Colonic mucosa (tissue), 4 donors: ENCODE measurements around the gene CARD11. TPM values are rescaled to one million over a fixed set of nuclear protein-coding genes. Genes with fewer than 3 reads are reported as not detected.

Source experiments
- DNase-seq: peaks from one replicate; pipeline ENCODE4 v3.0.0-alpha.2; 2020
- H3K27ac ChIP-seq: fragments of 200-600 bp; one replicate; pipeline ENCODE4 v1.8.0; 2021
- H3K27me3 ChIP-seq: fragments of 200-600 bp; one replicate; pipeline ENCODE4 v1.8.0; 2021
- H3K36me3 ChIP-seq: fragments of 200-600 bp; one replicate; pipeline ENCODE4 v1.8.0; 2021
- H3K4me1 ChIP-seq: fragments of 200-600 bp; one replicate; pipeline ENCODE4 v1.8.0; 2021; ENCODE audit warnings: mild to moderate bottlenecking
- H3K4me3 ChIP-seq: fragments of 200-600 bp; one replicate; pipeline ENCODE4 v1.8.0; 2021
- H3K9ac ChIP-seq, 2 donors: one replicate each; pipeline ENCODE4 v1.7.0; 2013; ENCODE audit warnings: control low read depth in 2 of 2, low read depth in 2 of 2, low read length in 2 of 2
- H3K9me3 ChIP-seq: fragments of 200-600 bp; one replicate; pipeline ENCODE4 v1.8.0; 2021
- intact Hi-C: fragments of 100-400 bp; cut with DNase I; formaldehyde crosslinking; loops from one replicate; pipeline ENCODE4 v1.14.1; 2022
- total RNA-seq, 2 donors: library from RNA; stranded (reverse); fragmentation: NEBNext Ultra II Directional in 1 of 2; extraction: Animal tissue kit (Norgen Biotek cat#: 25700) in 1 of 2; gene quantifications; one replicate each; pipeline ENCODE4 v1.2.1, GENCODE V29; 2021
- TF ChIP-seq, protein P1 (sequence below): fragments of 200-600 bp; IDR thresholded peaks from one replicate; pipeline ENCODE4 v1.8.0; 2022; ENCODE audit warnings: antibody characterized with exemption, mild to moderate bottlenecking
- donor health status: healthy.
- donor health status: DM: no; HTN: no; CAD: no.
- donor health status: DM: no; HTN: no; CAD: no.

The CARD11 gene
- total RNA-seq, 2 donors from 2014 or later = 1.8 to 5.0 TPM

DNA sequence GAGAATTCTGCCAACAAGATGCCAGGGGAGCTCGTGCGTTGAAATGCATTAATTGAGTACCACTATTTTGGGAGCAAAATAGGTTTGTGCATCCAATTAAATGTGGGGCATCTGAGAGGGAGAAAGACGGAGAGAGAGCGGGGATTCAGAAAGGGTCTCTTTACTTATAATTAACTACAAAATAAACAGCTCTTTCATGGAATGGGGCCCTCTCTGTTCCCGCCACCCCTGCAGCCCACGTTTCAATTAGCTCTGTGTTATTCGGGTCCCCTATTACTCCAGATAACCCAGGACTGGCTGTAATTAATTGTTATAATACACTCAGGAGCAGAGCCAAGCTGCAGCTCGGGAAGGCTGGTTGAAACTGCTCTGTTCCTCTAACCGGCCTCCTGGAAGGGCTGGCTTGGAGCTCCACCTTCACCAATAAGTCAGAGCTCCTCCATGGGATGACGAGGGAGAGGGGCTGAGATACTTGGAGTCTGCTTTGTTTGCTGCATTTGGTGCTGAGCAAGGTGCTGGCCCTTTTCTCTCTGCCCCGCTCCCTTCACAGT is 67.8 kb downstream of the CARD11 start:
- no peak overlapping the region for H3K9ac ChIP-seq
- TF ChIP-seq, protein P1, sequence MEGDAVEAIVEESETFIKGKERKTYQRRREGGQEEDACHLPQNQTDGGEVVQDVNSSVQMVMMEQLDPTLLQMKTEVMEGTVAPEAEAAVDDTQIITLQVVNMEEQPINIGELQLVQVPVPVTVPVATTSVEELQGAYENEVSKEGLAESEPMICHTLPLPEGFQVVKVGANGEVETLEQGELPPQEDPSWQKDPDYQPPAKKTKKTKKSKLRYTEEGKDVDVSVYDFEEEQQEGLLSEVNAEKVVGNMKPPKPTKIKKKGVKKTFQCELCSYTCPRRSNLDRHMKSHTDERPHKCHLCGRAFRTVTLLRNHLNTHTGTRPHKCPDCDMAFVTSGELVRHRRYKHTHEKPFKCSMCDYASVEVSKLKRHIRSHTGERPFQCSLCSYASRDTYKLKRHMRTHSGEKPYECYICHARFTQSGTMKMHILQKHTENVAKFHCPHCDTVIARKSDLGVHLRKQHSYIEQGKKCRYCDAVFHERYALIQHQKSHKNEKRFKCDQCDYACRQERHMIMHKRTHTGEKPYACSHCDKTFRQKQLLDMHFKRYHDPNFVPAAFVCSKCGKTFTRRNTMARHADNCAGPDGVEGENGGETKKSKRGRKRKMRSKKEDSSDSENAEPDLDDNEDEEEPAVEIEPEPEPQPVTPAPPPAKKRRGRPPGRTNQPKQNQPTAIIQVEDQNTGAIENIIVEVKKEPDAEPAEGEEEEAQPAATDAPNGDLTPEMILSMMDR = no peak
- DNase-seq = no peak
- no peaks in the 10 kb centered on the region for H3K36me3 ChIP-seq
- no peak overlapping the region for H3K4me3 ChIP-seq
- H3K27me3 ChIP-seq = no peaks in the 10 kb centered on the region
- intact Hi-C loops = no loop called here
- H3K4me1 ChIP-seq = no peaks in the 10 kb centered on the region
- no peaks in the 10 kb centered on the region for H3K9me3 ChIP-seq
- no peak overlapping the region for H3K27ac ChIP-seq

- no peaks in the 10 kb centered on the region for H3K9me3 ChIP-seq
- DNase-seq = no peak
- TF ChIP-seq, protein P1 = no peak
- no peak overlapping the region for H3K4me3 ChIP-seq
- intact Hi-C loops = no loop called here
- H3K36me3 ChIP-seq = no peaks in the 10 kb centered on the region
- no peaks in the 10 kb centered on the region for H3K27me3 ChIP-seq
- H3K4me1 ChIP-seq = no peaks in the 10 kb centered on the region
- H3K9ac ChIP-seq = no peak overlapping the region
- H3K27ac ChIP-seq = no peak overlapping the region
These were observed 69.4 kb downstream of the CARD11 start for GRCh38 chr7:2974093-2974819.

DNA sequence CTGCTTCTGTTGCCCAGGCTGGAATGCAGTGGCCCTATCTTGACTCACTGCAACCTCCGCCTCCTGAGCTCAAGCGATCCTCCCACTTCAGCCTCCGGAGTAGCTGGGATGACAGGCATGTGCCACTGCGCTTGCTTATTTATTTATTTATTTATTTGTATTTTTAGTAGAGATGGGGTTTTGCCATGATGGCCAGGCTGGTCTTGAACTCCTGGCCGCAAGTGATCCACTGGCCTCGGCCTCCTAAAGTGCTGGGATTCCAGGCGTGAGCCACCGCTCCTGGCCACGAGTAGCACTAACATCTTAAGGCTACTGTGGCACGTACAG is 70.9 kb downstream of the CARD11 start:
- Histone ChIP-seq H3K36me3 (no peaks in the 10 kb centered on the region), H3K27me3 (no peaks in the 10 kb centered on the region)

GRCh38 chr7:2971914-2972834 is 71.5 kb downstream of the CARD11 start:
- intact Hi-C loops = no loop called here
- Histone ChIP-seq H3K4me1 (no peaks in the 10 kb centered on the region), H3K4me3 (no peak overlapping the region), H3K36me3 (no peaks in the 10 kb centered on the region), H3K27me3 (no peaks in the 10 kb centered on the region), H3K9me3 (no peaks in the 10 kb centered on the region), H3K27ac (no peak overlapping the region), H3K9ac (no peak overlapping the region)
- DNase-seq = no peak
- TF ChIP-seq, protein P1 = no peak

More for the DNA sequence above, 70.9 kb downstream of the CARD11 start:
- intact Hi-C loops = no loop called here
- Histone ChIP-seq H3K4me3 (no peak overlapping the region), H3K4me1 (no peaks in the 10 kb centered on the region), H3K9me3 (no peaks in the 10 kb centered on the region), H3K9ac (no peak overlapping the region), H3K27ac (no peak overlapping the region)
- no peak for DNase-seq
- TF ChIP-seq, protein P1 = no peak

- H3K4me3 ChIP-seq = no peak overlapping the region
- no peak overlapping the region for H3K27ac ChIP-seq
- no peaks in the 10 kb centered on the region for H3K9me3 ChIP-seq
- intact Hi-C loops = no loop called here
- no peaks in the 10 kb centered on the region for H3K4me1 ChIP-seq
- H3K9ac ChIP-seq = no peak overlapping the region
- no peaks in the 10 kb centered on the region for H3K27me3 ChIP-seq
- TF ChIP-seq, protein P1 = no peak
- no peaks in the 10 kb centered on the region for H3K36me3 ChIP-seq
- no peak for DNase-seq
These were observed 72.8 kb downstream of the CARD11 start for GRCh38 chr7:2970861-2971260.
